Measurements from ENCODE around the gene WFIKKN1. TPM values are rescaled to one million over a fixed set of nuclear protein-coding genes. Genes with fewer than 3 reads are reported as not detected.
A peak's percentile ranks its signal among the peaks of the same experiment; 100 is the strongest.

Gene WFIKKN1
- total RNA-seq, 1 experiment from 2014 or later: not detected

DNA sequence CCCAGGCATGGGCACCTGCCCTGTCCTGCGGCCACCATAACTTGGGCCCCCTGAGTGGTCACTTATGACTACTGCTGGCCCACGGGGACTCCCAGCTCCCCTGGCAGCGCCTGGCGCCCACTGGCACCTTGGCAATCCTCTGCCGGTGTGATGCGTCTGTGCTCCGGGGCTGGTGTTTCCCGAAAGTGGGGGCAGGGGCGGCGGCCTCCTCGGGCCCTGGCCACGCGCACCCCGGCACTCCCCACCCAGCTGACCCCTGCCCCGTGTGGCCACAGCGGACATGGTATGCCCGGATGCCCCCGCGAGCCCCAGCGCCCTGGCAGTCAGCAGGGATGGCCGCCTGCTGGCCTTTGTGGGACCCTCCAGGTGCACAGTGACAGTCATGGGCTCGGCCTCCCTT is 26.7 kb downstream of the WFIKKN1 start:
- DNase-seq (ENCODE audit: low spot score): no peak

GRCh38 chr16:658679-659571 is 28.1 kb downstream of the WFIKKN1 start:
- no peak for DNase-seq (ENCODE audit: low spot score)

GRCh38 chr16:659618-660017 is 28.8 kb downstream of the WFIKKN1 start:
- DNase-seq (ENCODE audit: low spot score): no peak

DNA sequence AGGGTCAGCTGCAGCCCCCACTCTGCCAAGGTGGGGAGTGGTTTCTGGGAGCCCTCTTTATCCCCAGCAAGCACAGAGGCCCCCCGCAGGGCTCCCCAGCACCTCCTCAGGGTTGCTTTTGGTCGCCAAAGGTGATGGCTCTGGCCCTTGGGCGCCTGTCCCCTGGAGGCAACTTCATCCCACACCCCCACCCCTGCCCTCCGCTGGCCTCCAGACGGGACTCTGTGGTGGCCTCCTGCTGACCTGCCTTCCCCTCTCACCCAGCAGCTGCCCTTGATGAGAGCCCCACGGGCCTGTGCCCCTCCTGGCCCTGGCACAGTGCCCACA is 29.3 kb downstream of the WFIKKN1 start:
- DNase-seq (ENCODE audit: low spot score): no peak

- DNase-seq (ENCODE audit: low spot score): no peak
Observed at GRCh38 chr16:660459-661183, 29.8 kb downstream of the WFIKKN1 start.

GRCh38 chr16:661184-661821 is 30.5 kb downstream of the WFIKKN1 start:
- DNase-seq (ENCODE audit: low spot score): no peak

DNA sequence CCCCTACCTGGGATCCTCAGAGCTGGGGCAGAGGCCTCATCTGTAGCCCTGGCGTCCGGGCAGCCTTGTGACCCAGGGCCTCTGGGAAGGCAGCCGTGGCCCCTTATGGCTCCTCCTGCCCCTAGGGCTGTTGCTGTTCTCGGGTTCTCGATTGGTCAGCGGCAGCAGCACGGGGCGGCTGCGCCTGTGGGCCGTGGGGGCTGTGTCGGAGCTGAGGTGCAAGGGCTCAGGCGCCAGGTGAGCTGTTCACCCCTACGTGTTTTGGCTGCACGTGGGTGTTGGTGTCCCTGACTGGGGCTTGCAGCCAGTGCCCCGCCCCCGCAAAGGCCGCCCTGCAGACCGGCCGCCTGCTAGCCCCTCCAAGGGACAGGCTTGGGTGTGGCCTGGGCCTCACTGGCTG is 31.3 kb downstream of the WFIKKN1 start:
- DNase-seq (ENCODE audit: low spot score): no peak

DNA sequence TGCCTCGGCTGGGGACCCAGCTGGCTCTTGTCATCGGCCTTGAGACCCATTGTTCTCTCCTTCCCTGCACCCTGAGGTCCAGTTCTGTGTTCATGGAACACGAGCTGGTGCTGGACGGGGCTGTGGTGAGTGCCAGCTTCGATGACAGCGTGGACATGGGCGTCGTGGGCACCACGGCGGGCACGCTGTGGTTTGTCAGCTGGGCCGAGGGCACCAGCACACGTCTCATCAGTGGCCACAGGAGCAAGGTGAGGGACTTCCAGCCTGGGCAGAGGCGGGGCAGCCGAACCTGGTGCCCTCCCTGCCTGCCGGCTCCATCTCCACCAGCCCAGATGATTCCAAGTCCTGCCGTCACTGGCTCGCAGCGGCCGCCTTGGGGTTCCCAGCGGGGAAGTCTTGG is 31.8 kb downstream of the WFIKKN1 start:
- no peak for DNase-seq (ENCODE audit: low spot score)

- no peak for DNase-seq (ENCODE audit: low spot score)
Observed at GRCh38 chr16:666572-666971, 35.8 kb downstream of the WFIKKN1 start.

DNA sequence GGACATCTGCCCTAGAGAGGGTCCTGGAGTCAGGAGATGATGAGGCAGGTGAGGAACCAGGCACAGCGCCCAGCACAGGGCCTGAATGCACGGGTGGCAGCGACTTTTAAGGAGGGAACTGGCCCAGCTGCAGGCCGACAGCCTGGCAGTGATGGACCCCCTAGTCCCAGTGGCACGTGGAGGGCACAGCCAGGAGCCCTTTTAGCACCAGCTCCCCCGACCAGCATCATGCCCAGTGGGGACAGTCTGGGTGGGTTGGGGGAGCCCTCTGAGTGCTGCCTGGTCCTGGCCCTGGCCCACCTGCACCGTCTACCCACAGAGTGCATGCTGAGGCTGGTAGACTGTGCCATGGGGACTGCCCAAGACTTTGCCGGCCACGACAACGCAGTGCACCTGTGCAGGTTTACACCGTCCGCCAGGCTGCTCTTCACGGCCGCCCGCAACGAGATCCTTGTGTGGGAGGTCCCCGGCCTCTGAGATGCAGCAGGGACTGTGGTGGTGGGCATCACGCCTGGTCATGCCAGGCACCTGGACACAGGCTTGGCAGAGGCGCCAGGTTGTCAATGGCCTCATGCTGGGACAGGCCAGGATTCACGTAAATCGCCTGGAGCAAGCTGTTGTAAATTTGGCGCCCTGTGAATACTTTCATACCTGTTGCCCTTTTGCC is 36.5 kb downstream of the WFIKKN1 start:
- DNase-seq (ENCODE audit: low spot score): no peak

- DNase-seq (ENCODE audit: low spot score): peak; percentile 75
Observed at GRCh38 chr16:667780-668518, 37.2 kb downstream of the WFIKKN1 start, which contains the start of gene RHOT2. Gene RHOT2, plus strand, starts transcription at chr16:668132. Its CDS starts 68 bp downstream, at chr16:668200.

- DNase-seq (ENCODE audit: low spot score): no peak
Observed at GRCh38 chr16:668519-669171, 37.9 kb downstream of the WFIKKN1 start.

DNA sequence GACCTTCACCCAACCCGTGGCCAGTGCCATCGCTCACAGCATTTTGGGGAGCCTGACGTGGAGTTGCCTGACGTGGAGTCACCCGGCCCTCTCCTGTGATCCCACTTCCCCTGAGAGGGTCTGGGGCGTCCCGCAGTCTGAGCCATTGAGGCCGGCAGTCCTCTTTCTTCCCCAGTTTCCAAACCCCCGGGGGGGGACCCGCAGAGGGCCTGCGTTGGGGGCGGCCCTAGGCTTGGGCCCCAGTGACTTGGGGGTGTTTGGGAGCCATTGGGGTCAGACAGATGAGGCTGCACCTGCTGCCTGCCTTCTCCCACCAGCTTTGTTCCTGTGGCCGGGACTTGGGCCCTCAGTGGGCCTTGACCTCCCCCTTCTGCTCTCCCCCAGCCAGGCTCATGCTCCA is 38.9 kb downstream of the WFIKKN1 start:
- DNase-seq (ENCODE audit: low spot score): no peak

GRCh38 chr16:670485-671352 is 39.9 kb downstream of the WFIKKN1 start:
- no peak for DNase-seq (ENCODE audit: low spot score)

- no peak for DNase-seq (ENCODE audit: low spot score)
Observed at GRCh38 chr16:671353-672131, 40.8 kb downstream of the WFIKKN1 start.

GRCh38 chr16:672371-672770 is 41.6 kb downstream of the WFIKKN1 start:
- DNase-seq (ENCODE audit: low spot score): no peak

DNA sequence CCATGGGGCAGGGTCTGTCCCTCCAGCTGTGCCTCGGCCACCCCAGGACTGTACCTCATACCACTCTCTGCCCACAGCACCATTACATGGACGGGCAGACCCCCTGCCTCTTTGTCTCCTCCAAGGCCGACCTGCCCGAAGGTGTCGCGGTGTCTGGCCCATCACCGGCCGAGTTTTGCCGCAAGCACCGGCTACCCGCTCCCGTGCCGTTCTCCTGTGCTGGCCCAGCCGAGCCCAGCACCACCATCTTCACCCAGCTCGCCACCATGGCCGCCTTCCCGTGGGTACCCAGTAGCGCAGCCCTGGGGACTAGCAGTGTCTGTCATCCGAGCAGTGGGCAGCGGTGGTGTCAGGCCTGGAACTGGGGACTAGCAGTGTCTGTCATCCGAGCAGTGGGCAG is 42.1 kb downstream of the WFIKKN1 start:
- DNase-seq (ENCODE audit: low spot score): no peak

GRCh38 chr16:673399-673991 is 42.7 kb downstream of the WFIKKN1 start:
- DNase-seq (ENCODE audit: low spot score): no peak

Data from A172 (cell line).